H1 (cell line): ENCODE results near the gene COX19. TPM values are rescaled to one million over a fixed set of nuclear protein-coding genes. Genes with fewer than 3 reads are reported as not detected.

ENCODE experiments used
- CTCF ChIA-PET: fragments of 300-600 bp; sonication (Branson Sonifier 250); formaldehyde crosslinking; loops from one replicate; lab custom pipeline; 2021; ENCODE audit not compliant: partially characterized antibody; lab: Charles Lee
- POLR2A ChIA-PET: fragments of 300-600 bp; sonication (Branson Sonifier 250); formaldehyde crosslinking; loops from one replicate; lab custom pipeline; 2021; ENCODE audit warnings: inconsistent platforms; ENCODE audit not compliant: partially characterized antibody; lab: Charles Lee
- DNase-seq, 2 experiments: peaks; one replicate each; pipeline versions ENCODE4 v3.0.0 to v3.0.0-alpha.2; 2010 to 2022; ENCODE audit warnings: low spot score in 2 of 2, low read depth in 1 of 2, mixed read lengths in 1 of 2
- FAIRE-seq: peaks from 2 replicates; lab custom pipeline; 2011; peaks lifted over from hg19 to GRCh38; lab: Jason Lieb, UNC
- H2AFZ ChIP-seq: 2 replicates; pipeline ENCODE4 v1.8.1; 2012; ENCODE audit warnings: low read length, inconsistent platforms
- H2AK5ac ChIP-seq: 2 replicates; pipeline ENCODE4 v1.6.1; 2013; ENCODE audit warnings: low read depth, low read length
- H2BK120ac ChIP-seq: replicated peaks from 2 replicates; pipeline ENCODE3; 2013; ENCODE audit warnings: low read depth, low read length, inconsistent platforms
- H2BK12ac ChIP-seq: 2 replicates; pipeline ENCODE4 v1.6.1; 2013; ENCODE audit warnings: low read depth, low read length
- H2BK15ac ChIP-seq: 2 replicates; pipeline ENCODE4 v1.6.1; 2013; ENCODE audit warnings: low read length
- H2BK20ac ChIP-seq: 2 replicates; pipeline ENCODE4 v1.6.1; 2013; ENCODE audit warnings: low read length
- H2BK5ac ChIP-seq: 2 replicates; pipeline ENCODE4 v1.6.1; 2013; ENCODE audit warnings: low read depth, low read length
- H3K14ac ChIP-seq: 2 replicates; pipeline ENCODE4 v1.6.1; 2013; ENCODE audit warnings: inconsistent platforms; ENCODE audit not compliant: insufficient read length
- H3K18ac ChIP-seq: 2 replicates; pipeline ENCODE4 v1.6.1; 2013; ENCODE audit warnings: low read length; ENCODE audit errors: extremely low read depth
- H3K23ac ChIP-seq: 2 replicates; pipeline ENCODE4 v1.6.1; 2013; ENCODE audit warnings: inconsistent platforms; ENCODE audit not compliant: insufficient read length
- H3K23me2 ChIP-seq: 2 replicates; pipeline ENCODE4 v1.6.1; 2013; ENCODE audit warnings: low read depth, low read length
- H3K27ac ChIP-seq: 2 replicates; pipeline ENCODE4 v1.6.1; 2011; ENCODE audit warnings: low read depth, low read length, inconsistent platforms
- H3K27me3 ChIP-seq, 4 experiments: replicated peaks in 1 of 4; 1 replicate in 1 of 4; 2 replicates in 3 of 4; pipeline versions ENCODE4 v1.6.1 to v1.8.1; 2011 to 2013; ENCODE audit warnings: low read length in 3 of 4, mild to moderate bottlenecking in 3 of 4, inconsistent platforms in 2 of 4, mixed read lengths in 2 of 4, moderate library complexity in 1 of 4; ENCODE audit not compliant: control insufficient read depth in 3 of 4, insufficient read depth in 3 of 4; ENCODE audit errors: extremely low read depth in 1 of 4
- H3K36me3 ChIP-seq, 4 experiments: 2 replicates each; pipeline versions ENCODE4 v1.6.1 to v1.8.1; 2011 to 2013; ENCODE audit warnings: mild to moderate bottlenecking in 4 of 4, low read length in 3 of 4, moderate library complexity in 2 of 4, control low read depth in 1 of 4, inconsistent platforms in 1 of 4; ENCODE audit not compliant: insufficient read depth in 4 of 4, control insufficient read depth in 2 of 4
- H3K4ac ChIP-seq: replicated peaks from 2 replicates; pipeline ENCODE3; 2013; ENCODE audit warnings: low read length, low read depth, mixed read lengths, inconsistent platforms; ENCODE audit not compliant: insufficient read length
- H3K4me1 ChIP-seq, 4 experiments: replicated peaks in 1 of 4; 1 replicate in 1 of 4; 2 replicates in 3 of 4; pipeline versions ENCODE4 v1.6.1 to v1.8.1; 2011 to 2013; ENCODE audit warnings: low read length in 3 of 4, inconsistent platforms in 2 of 4, mixed read lengths in 1 of 4; ENCODE audit not compliant: insufficient read depth in 4 of 4, control insufficient read depth in 3 of 4
- H3K4me2 ChIP-seq, 2 experiments: 2 replicates each; pipeline versions ENCODE4 v1.6.1 to v1.8.1; 2011 to 2013; ENCODE audit warnings: low read depth in 2 of 2, low read length in 2 of 2, control low read depth in 1 of 2, inconsistent platforms in 1 of 2, mild to moderate bottlenecking in 1 of 2; ENCODE audit not compliant: insufficient read depth in 1 of 2
- H3K4me3 ChIP-seq, 4 experiments: fragments of 200-600, 300-600 bp in 1 of 4; sonication (generic), shearing (Covaris generic), sonication (Bioruptor Twin) in 1 of 4; 2 replicates each; pipeline versions ENCODE4 v1.5.1 to v1.8.1; 2011 to 2016; ENCODE audit warnings: low read length in 4 of 4, low read depth in 3 of 4, control low read depth in 2 of 4, inconsistent platforms in 2 of 4, mild to moderate bottlenecking in 2 of 4, mixed read lengths in 1 of 4, moderate library complexity in 1 of 4; ENCODE audit not compliant: insufficient read depth in 2 of 4; ENCODE audit errors: extremely low read depth in 1 of 4
- H3K56ac ChIP-seq: replicated peaks from 2 replicates; pipeline ENCODE3; 2013; ENCODE audit warnings: low read depth, mild to moderate bottlenecking, mixed read lengths, low read length, inconsistent platforms; ENCODE audit not compliant: insufficient read length
- H3K79me1 ChIP-seq: 2 replicates; pipeline ENCODE4 v1.6.1; 2013; ENCODE audit warnings: low read depth, low read length, control low read depth
- H3K79me2 ChIP-seq, 2 experiments: 2 replicates each; pipeline versions ENCODE4 v1.6.1 to v1.8.1; 2012 to 2013; ENCODE audit warnings: low read length in 2 of 2, mild to moderate bottlenecking in 2 of 2, inconsistent platforms in 1 of 2; ENCODE audit not compliant: insufficient read depth in 2 of 2, control insufficient read depth in 1 of 2
- H3K9ac ChIP-seq, 4 experiments: replicated peaks in 1 of 4; 1 replicate in 1 of 4; 2 replicates in 3 of 4; pipeline versions ENCODE4 v1.6.1 to v1.8.1; 2011 to 2013; ENCODE audit warnings: low read depth in 3 of 4, low read length in 3 of 4, control low read depth in 2 of 4, mild to moderate bottlenecking in 2 of 4, moderate library complexity in 2 of 4, inconsistent platforms in 1 of 4; ENCODE audit errors: extremely low read depth in 1 of 4
- H3K9me3 ChIP-seq, 2 experiments: 2 replicates each; pipeline versions ENCODE4 v1.6.1 to v1.8.1; 2012 to 2013; ENCODE audit warnings: mild to moderate bottlenecking in 2 of 2, moderate library complexity in 2 of 2, control low read depth in 1 of 2, inconsistent platforms in 1 of 2, low read depth in 1 of 2, low read length in 1 of 2, mixed read lengths in 1 of 2; ENCODE audit not compliant: insufficient read depth in 2 of 2
- H4K20me1 ChIP-seq, 2 experiments: replicated peaks in 1 of 2; 2 replicates each; pipeline versions ENCODE3 to v1.8.1; 2011 to 2013; ENCODE audit warnings: inconsistent platforms in 2 of 2, low read length in 2 of 2, mild to moderate bottlenecking in 1 of 2; ENCODE audit not compliant: insufficient read depth in 2 of 2, control insufficient read depth in 1 of 2
- H4K5ac ChIP-seq: 2 replicates; pipeline ENCODE4 v1.6.1; 2013; ENCODE audit warnings: low read length, low read depth, mixed read lengths, inconsistent platforms; ENCODE audit not compliant: insufficient read length
- H4K8ac ChIP-seq: 2 replicates; pipeline ENCODE4 v1.8.0; 2013; ENCODE audit warnings: mild to moderate bottlenecking, moderate library complexity, low read length, inconsistent platforms; ENCODE audit not compliant: insufficient read depth; ENCODE audit errors: extremely low read depth
- H4K91ac ChIP-seq: replicated peaks from 2 replicates; pipeline ENCODE3; 2013; ENCODE audit warnings: low read length, mixed read lengths, inconsistent platforms; ENCODE audit not compliant: insufficient read length
- CTBP2 ChIP-seq: IDR thresholded peaks from 2 replicates; pipeline ENCODE4 v1.7.0; 2011; ENCODE audit warnings: borderline replicate concordance, mild to moderate bottlenecking, moderate library complexity, mixed read lengths, low read length; ENCODE audit not compliant: insufficient read depth, insufficient read length
- EGR1 ChIP-seq: IDR thresholded peaks from 2 replicates; pipeline ENCODE4 v1.6.1; 2011; ENCODE audit warnings: low read depth, low read length, borderline replicate concordance
- FOSL1 ChIP-seq: IDR thresholded peaks from 2 replicates; pipeline ENCODE4 v1.6.1; 2011; ENCODE audit warnings: mild to moderate bottlenecking, low read depth, low read length, moderate library complexity; ENCODE audit not compliant: insufficient read depth
- JUND ChIP-seq: IDR thresholded peaks from 2 replicates; pipeline ENCODE4 v1.6.1; 2011; ENCODE audit warnings: mild to moderate bottlenecking, improper control_type of control experiment, low read length
- POLR2AphosphoS5 ChIP-seq: IDR thresholded peaks from 2 replicates; pipeline ENCODE4 v1.6.1; 2011; ENCODE audit warnings: low read depth, low read length
- RAD21 ChIP-seq, 2 experiments: IDR thresholded peaks in 1 of 2; conservative IDR thresholded peaks in 1 of 2; 2 replicates each; pipeline ENCODE4 v1.6.1; 2011; ENCODE audit warnings: low read depth in 2 of 2, low read length in 2 of 2, improper control_type of control experiment in 1 of 2, inconsistent platforms in 1 of 2, mild to moderate bottlenecking in 1 of 2, moderate library complexity in 1 of 2
- RFX5 ChIP-seq: IDR thresholded peaks from 2 replicates; pipeline ENCODE4 v1.6.1; 2011; ENCODE audit warnings: low read depth, low read length, improper control_type of control experiment, borderline replicate concordance
- RNF2 ChIP-seq: fragments of 200-900, 300-1000 bp; sonication (generic); IDR thresholded peaks from 2 replicates; pipeline ENCODE4 v1.7.1; 2016; ENCODE audit warnings: borderline replicate concordance, low read depth, mild to moderate bottlenecking, antibody characterized with exemption, low read length; ENCODE audit not compliant: poor library complexity, severe bottlenecking; ENCODE audit errors: missing control alignments
- RXRA ChIP-seq: IDR thresholded peaks from 2 replicates; pipeline ENCODE4 v1.6.1; 2011; ENCODE audit warnings: low read depth, mild to moderate bottlenecking, low read length, moderate library complexity; ENCODE audit not compliant: insufficient read depth
- SP1 ChIP-seq: IDR thresholded peaks from 2 replicates; pipeline ENCODE4 v1.6.1; 2011; ENCODE audit warnings: low read depth, low read length
- SRF ChIP-seq: IDR thresholded peaks from 2 replicates; pipeline ENCODE4 v1.6.1; 2011; ENCODE audit warnings: mild to moderate bottlenecking, low read depth, low read length, moderate library complexity
- TBP ChIP-seq: IDR thresholded peaks from 2 replicates; pipeline ENCODE4 v1.6.1; 2011; ENCODE audit warnings: low read depth, low read length, improper control_type of control experiment
- WGBS, 2 experiments: shearing (Covaris generic) in 1 of 2; methylation state at CpG; one replicate each; pipeline versions ENCODE4 v1.1.6 to v1.1.7; 2013 to 2015; ENCODE audit warnings: low lambda C conversion rate in 2 of 2, mixed read lengths in 2 of 2, inconsistent platforms in 1 of 2, low coverage in 1 of 2, missing lambda C conversion rate in 1 of 2; ENCODE audit not compliant: insufficient replicate concordance in 2 of 2, insufficient coverage in 1 of 2, insufficient read length in 1 of 2; ENCODE audit errors: extremely low coverage in 1 of 2, missing lambda C conversion rate in 1 of 2; 5-methylcytosine and 5-hydroxymethylcytosine counted together
- polyA plus RNA-seq, 7 experiments: library from polyadenylated mRNA; depleted of rRNA in 3 of 7; stranded (reverse) in 5 of 7; unstranded in 2 of 7; fragments of >200 nt in 5 of 7; fragments of 200-250 nt in 2 of 7; gene quantifications; 1 replicate in 5 of 7; 2 replicates in 1 of 7; 4 replicates in 1 of 7; pipeline versions ENCODE4 v1.2.1 to v1.2.3, GENCODE V29; 2011 to 2013; ENCODE audit warnings: missing spikeins in 2 of 7, mixed read lengths in 2 of 7
- total RNA-seq: library from RNA; stranded (reverse); fragmentation: NEBNext Ultra II Directional; extraction: Animal tissue kit (Norgen Biotek cat#: 25700); gene quantifications from 2 replicates; pipeline ENCODE4 v1.2.1, GENCODE V29; 2021

The COX19 gene
- total and polyA plus RNA-seq, 2 of the 8 experiments (the other 6 are each of a cell fraction or from before 2014, with no cell fraction given) = 3.9 to 7.9 TPM

DNA sequence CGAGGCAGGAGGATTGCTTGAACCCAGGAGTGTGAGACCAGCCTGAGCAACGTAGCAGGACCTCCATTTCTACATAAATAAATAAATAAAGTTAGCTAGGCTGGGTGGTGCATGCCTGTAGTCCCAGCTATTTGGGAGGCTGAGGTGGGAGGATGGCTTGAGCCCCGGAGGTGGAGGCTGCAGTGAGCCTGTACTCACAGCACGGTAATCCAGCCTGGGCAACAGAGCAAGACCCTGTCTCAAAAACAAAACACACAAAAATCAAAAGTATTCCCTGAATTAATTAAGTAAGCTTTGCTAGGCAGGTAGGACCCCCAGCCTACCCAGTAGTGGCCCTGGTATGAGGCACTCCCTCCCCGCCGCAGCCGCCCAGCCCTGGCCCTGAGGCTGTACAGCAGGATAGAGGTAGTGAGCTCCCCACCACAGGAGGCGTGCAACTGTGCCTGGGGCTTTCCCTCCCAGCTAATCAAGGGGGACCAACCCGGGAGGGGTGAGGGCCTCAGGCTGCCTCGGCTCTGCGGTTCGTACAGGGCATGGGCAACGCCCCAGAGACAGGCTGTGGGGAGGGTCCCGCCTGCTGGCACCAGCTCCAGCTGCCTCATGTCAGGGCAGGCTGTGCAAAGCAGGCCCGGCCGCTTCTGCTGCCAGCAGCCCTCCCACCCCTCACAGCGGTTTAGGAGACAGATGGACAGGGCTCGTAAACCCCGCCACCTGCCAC lies 6.6 kb upstream of the COX19 start:
- ChIA-PET POLR2A (interaction anchor here (0.6 to 1.8 kb wide), 4 partner anchors 9 to 75 kb away, joined by 3 to 6 read pairs (median 3); no protein-coding TSS in a partner anchor), CTCF (interaction anchor here (0.6 to 3.6 kb wide), 10 partner anchors 10 to 782 kb away, joined by 3 to 30 read pairs (median 4); no protein-coding TSS in a partner anchor)
- TF ChIP-seq RAD21 (IDR thresholded peaks at IDR 0.05 in 1 of 2, conservative IDR thresholded peaks at IDR 0.05 in 1 of 2; ENCODE audit: low read depth in 2 of 2, low read length in 2 of 2) = no peak
- TF ChIP-seq TBP = no peak
- TF ChIP-seq RFX5 = no peak
- TF ChIP-seq RXRA = no peak
- TF ChIP-seq RNF2 = no peak
- no peak for TF ChIP-seq FOSL1
- TF ChIP-seq SP1 = no peak
- TF ChIP-seq SRF = no peak
- no peak for TF ChIP-seq POLR2AphosphoS5
- TF ChIP-seq CTBP2 = no peak
- TF ChIP-seq JUND = no peak
- TF ChIP-seq EGR1 = no peak

More for the DNA sequence above, 6.6 kb upstream of the COX19 start:
- Histone ChIP-seq H3K27me3 (no peaks in the 10 kb centered on the region), H3K18ac (no peak overlapping the region), H4K8ac (no peak overlapping the region), H3K4me3 (no peak overlapping the region), H2AK5ac (no peak overlapping the region), H3K23ac (no peak overlapping the region), H3K9me3 (no peaks in the 10 kb centered on the region), H2BK20ac (no peak overlapping the region), H3K27ac (no peak overlapping the region), H3K79me1 (no peaks in the 10 kb centered on the region), H3K14ac (no peak overlapping the region), H3K9ac (no peak overlapping the region), H3K23me2 (no peaks in the 10 kb centered on the region), H3K4me1 (peaks cover 0 to 6% (median 1%) of the 10 kb centered on the region in 4 experiments; a peak in 4 of 7 replicates), H3K56ac (no peak overlapping the region), H3K36me3 (no peaks in the 10 kb centered on the region), H3K4me2 (no peak overlapping the region), H2BK120ac (no peak overlapping the region), H4K20me1 (no peaks in the 10 kb centered on the region), H3K79me2 (no peaks in the 10 kb centered on the region), H4K91ac (peak overlapping the region; percentile 42), H2BK15ac (no peak overlapping the region), H2AFZ (no peak overlapping the region), H4K5ac (no peak overlapping the region), H2BK12ac (no peak overlapping the region), H2BK5ac (no peak overlapping the region), H3K4ac (no peak overlapping the region)
- 88% methylated on average over 15 of the region's 19 CpGs; no CpG with 5 or more reads in 1 of the 2 experiments for WGBS, 2 experiments
- DNase-seq (no peak), FAIRE-seq (no peak)
